HepG2 (cell line): ENCODE data around the gene NDUFC1. TPM values are rescaled to one million over a fixed set of nuclear protein-coding genes. Genes with fewer than 3 reads are reported as not detected.

ENCODE experiments used
- CEBPB ChIP-seq: IDR thresholded peaks from 2 replicates; pipeline ENCODE4 v1.6.1; 2011; ENCODE audit warnings: low read depth, low read length, improper control_type of control experiment, borderline replicate concordance
- EED ChIP-seq: sonication (generic); formaldehyde crosslinking; IDR thresholded peaks from 2 replicates; pipeline ENCODE4 v1.5.0; 2020; ENCODE audit warnings: mild to moderate bottlenecking, missing genetic modification reagents
- ELF1 ChIP-seq: sonication (generic); formaldehyde crosslinking; IDR thresholded peaks from 2 replicates; pipeline ENCODE4 v1.4.0; 2020; ENCODE audit warnings: missing genetic modification reagents
- FLYWCH1 ChIP-seq: sonication (generic); formaldehyde crosslinking; IDR thresholded peaks from 2 replicates; pipeline ENCODE4 v1.8.1; 2023; ENCODE audit warnings: mild to moderate bottlenecking, missing genetic modification reagents
- FOXO1 ChIP-seq: sonication (generic); formaldehyde crosslinking; IDR thresholded peaks from 2 replicates; pipeline ENCODE4 v1.4.0; 2020; ENCODE audit warnings: missing genetic modification reagents
- GTF2F1 ChIP-seq: fragments of 150-350 bp; IDR thresholded peaks from 2 replicates; pipeline ENCODE4 v1.6.1; 2014; ENCODE audit warnings: low read length
- KDM1A ChIP-seq: IDR thresholded peaks from 2 replicates; pipeline ENCODE4 v1.6.1; 2016; ENCODE audit warnings: missing compliant biosample characterization
- MBD4 ChIP-seq: IDR thresholded peaks from 2 replicates; pipeline ENCODE4 v1.6.1; 2012; ENCODE audit warnings: low read length, inconsistent platforms, borderline replicate concordance
- NCOR1 ChIP-seq: fragments of 200-600 bp; sonication (generic); IDR thresholded peaks from 2 replicates; pipeline ENCODE4 v1.7.0; 2017; ENCODE audit warnings: antibody characterized with exemption, low read length, borderline replicate concordance
- NONO ChIP-seq, 2 experiments: fragments of 450-650 bp in 1 of 2; sonication (generic) in 1 of 2; formaldehyde crosslinking in 1 of 2; IDR thresholded peaks in 1 of 2; conservative IDR thresholded peaks in 1 of 2; 2 replicates each; pipeline versions ENCODE4 v1.6.1 to v1.8.0; 2017 to 2022; ENCODE audit warnings: mild to moderate bottlenecking in 1 of 2, missing genetic modification reagents in 1 of 2, moderate library complexity in 1 of 2
- SETDB1 ChIP-seq: sonication (generic); formaldehyde crosslinking; IDR thresholded peaks from 2 replicates; pipeline ENCODE4 v1.5.1; 2020; ENCODE audit warnings: missing genetic modification reagents, mild to moderate bottlenecking, borderline replicate concordance
- STAT5B ChIP-seq: sonication (generic); formaldehyde crosslinking; IDR thresholded peaks from 2 replicates; pipeline ENCODE4 v1.4.0; 2020; ENCODE audit warnings: missing genetic modification reagents
- TBX2 ChIP-seq: sonication (generic); formaldehyde crosslinking; IDR thresholded peaks from 2 replicates; pipeline ENCODE4 v1.5.0; 2020; ENCODE audit warnings: missing genetic modification reagents, mild to moderate bottlenecking, borderline replicate concordance
- TBX3 ChIP-seq: fragments of 450-650 bp; IDR thresholded peaks from 2 replicates; pipeline ENCODE4 v1.6.1; 2017; ENCODE audit warnings: antibody characterized with exemption, mild to moderate bottlenecking, inconsistent platforms, borderline replicate concordance
- ZKSCAN8 ChIP-seq: IDR thresholded peaks from 2 replicates; pipeline ENCODE4 v1.6.1; 2016; ENCODE audit warnings: borderline replicate concordance, missing genetic modification reagents, missing compliant biosample characterization
- ZNF207 ChIP-seq: fragments of 450-650 bp; IDR thresholded peaks from 2 replicates; pipeline ENCODE4 v1.6.1; 2016; ENCODE audit warnings: antibody characterized with exemption, borderline replicate concordance
- ZNF879 ChIP-seq: sonication (generic); formaldehyde crosslinking; IDR thresholded peaks from 2 replicates; pipeline ENCODE4 v1.8.1; 2023; ENCODE audit warnings: missing genetic modification reagents
- polyA plus RNA-seq, 8 experiments: library from polyadenylated mRNA; depleted of rRNA in 3 of 8; stranded (reverse) in 7 of 8; unstranded in 1 of 8; fragments of >200 nt; fragmentation: Illumina TruSeq in 4 of 8; extraction: Trizol in 4 of 8; gene quantifications; 2 replicates each; pipeline versions ENCODE4 v1.2.1 to v1.2.3, GENCODE V29; 2011 to 2016; ENCODE audit warnings: low read depth in 4 of 8, missing spikeins in 1 of 8, mixed read lengths in 1 of 8; ENCODE audit not compliant: insufficient read depth in 1 of 8
- total RNA-seq, 5 experiments: library from RNA; depleted of rRNA; stranded (reverse); fragments of >200 nt; fragmentation: Illumina TruSeq; extraction: Trizol; gene quantifications; 2 replicates each; pipeline ENCODE4 v1.2.3, GENCODE V29; 2016; ENCODE audit warnings: low read depth in 1 of 5
- TF ChIP-seq, protein P1 (sequence below): sonication (generic); formaldehyde crosslinking; IDR thresholded peaks from 2 replicates; pipeline ENCODE4 v1.4.0; 2020; ENCODE audit warnings: missing genetic modification reagents
- TF ChIP-seq, protein P2 (sequence below): sonication (generic); formaldehyde crosslinking; IDR thresholded peaks from 2 replicates; pipeline ENCODE4 v1.4.0; 2020; ENCODE audit warnings: missing genetic modification reagents, mild to moderate bottlenecking, borderline replicate concordance
- TF ChIP-seq, protein P3 (sequence below): IDR thresholded peaks from 2 replicates; pipeline ENCODE4 v1.6.1; 2018; ENCODE audit warnings: missing genetic modification reagents, mild to moderate bottlenecking, missing compliant biosample characterization
- TF ChIP-seq, protein P4 (sequence below): sonication (generic); formaldehyde crosslinking; IDR thresholded peaks from 2 replicates; pipeline ENCODE4 v1.5.1; 2020; ENCODE audit warnings: missing genetic modification reagents, mild to moderate bottlenecking, borderline replicate concordance
- TF ChIP-seq, protein P5 (sequence below): IDR thresholded peaks from 2 replicates; pipeline ENCODE4 v1.6.1; 2016

The NDUFC1 gene
- total and polyA plus RNA-seq, 2 of the 13 experiments (the other 11 are each of a cell fraction or from before 2014, with no cell fraction given), result 43.4 to 96.4 TPM

DNA sequence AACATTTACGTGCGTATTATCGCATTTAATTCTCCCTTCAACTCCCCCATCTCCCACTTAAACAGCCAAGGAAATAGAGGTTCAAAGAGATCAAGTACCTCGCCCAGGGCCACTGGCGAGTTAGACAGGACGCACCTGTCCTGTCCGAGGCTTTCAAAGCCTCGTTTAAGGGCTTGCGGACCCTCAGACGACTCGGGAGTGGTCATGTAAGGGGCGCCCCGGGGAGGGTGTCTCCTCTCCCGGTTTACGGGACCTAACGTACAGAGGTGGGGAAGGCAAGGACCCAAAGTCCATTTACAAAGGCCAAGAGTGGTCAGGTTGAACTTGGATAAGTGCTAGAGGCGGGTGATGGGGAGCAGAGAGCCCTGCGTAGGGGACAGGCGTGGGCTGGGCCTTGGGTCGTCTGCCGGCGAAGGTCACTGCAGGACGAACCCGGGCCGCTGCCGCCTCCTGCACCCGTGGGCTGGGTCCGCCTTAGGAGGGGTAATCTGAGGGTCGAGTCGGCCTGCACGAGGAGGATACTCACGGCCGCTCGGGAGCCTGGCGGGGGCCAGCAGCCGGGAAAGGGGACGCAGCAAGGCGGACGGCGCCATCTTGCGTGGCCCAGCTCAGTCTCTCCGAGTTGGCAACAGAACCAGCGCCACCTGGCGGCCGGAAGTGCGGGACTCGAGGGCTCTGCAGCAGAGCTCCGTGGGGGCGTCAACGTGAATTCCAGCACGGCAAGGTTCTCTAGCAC lies 6.9 kb downstream of the NDUFC1 start (continued):
- TF ChIP-seq, protein P1, sequence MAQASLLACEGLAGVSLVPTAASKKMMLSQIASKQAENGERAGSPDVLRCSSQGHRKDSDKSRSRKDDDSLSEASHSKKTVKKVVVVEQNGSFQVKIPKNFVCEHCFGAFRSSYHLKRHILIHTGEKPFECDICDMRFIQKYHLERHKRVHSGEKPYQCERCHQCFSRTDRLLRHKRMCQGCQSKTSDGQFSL, result no peak
- TF ChIP-seq ZNF207 (no peak), TBX3 (no peak), NCOR1 (no peak), SETDB1 (CRISPR knock-in tag) (no peak), KDM1A (0 out of 2 replicates have a peak, but pooled peaks have one; percentile 29), CEBPB (no peak), GTF2F1 (no peak), ZNF879 (CRISPR knock-in tag) (peak; percentile 58; the same call in 1 of the 2 replicates), FOXO1 (CRISPR knock-in tag) (peak; percentile 74), MBD4 (no peak), ELF1 (CRISPR knock-in tag) (peak; percentile 71), ZKSCAN8 (CRISPR knock-in tag) (peak; percentile 81), TBX2 (CRISPR knock-in tag) (peak; percentile 63; the same call in 1 of the 2 replicates), FLYWCH1 (no peak), EED (CRISPR knock-in tag) (no peak), STAT5B (CRISPR knock-in tag) (no peak), NONO (IDR thresholded peaks at IDR 0.05) (no peak), NONO (CRISPR knock-in tag; conservative IDR thresholded peaks at IDR 0.05) (peak; percentile 81; the same call in 1 of the 2 replicates)
- TF ChIP-seq, protein P2, sequence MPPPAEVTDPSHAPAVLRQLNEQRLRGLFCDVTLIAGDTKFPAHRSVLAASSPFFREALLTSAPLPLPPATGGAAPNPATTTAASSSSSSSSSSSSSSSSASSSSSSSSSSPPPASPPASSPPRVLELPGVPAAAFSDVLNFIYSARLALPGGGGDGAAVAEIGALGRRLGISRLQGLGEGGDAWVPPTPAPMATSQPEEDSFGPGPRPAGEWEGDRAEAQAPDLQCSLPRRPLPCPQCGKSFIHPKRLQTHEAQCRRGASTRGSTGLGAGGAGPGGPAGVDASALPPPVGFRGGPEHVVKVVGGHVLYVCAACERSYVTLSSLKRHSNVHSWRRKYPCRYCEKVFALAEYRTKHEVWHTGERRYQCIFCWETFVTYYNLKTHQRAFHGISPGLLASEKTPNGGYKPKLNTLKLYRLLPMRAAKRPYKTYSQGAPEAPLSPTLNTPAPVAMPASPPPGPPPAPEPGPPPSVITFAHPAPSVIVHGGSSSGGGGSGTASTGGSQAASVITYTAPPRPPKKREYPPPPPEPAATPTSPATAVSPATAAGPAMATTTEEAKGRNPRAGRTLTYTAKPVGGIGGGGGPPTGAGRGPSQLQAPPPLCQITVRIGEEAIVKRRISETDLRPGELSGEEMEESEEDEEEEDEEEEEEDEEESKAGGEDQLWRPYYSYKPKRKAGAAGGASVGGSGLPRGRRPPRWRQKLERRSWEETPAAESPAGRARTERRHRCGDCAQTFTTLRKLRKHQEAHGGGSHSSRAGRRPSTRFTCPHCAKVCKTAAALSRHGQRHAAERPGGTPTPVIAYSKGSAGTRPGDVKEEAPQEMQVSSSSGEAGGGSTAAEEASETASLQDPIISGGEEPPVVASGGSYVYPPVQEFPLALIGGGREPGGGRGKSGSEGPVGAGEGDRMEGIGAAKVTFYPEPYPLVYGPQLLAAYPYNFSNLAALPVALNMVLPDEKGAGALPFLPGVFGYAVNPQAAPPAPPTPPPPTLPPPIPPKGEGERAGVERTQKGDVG (CRISPR knock-in tag), result peak; percentile 64; the same call in 1 of the 2 replicates
- TF ChIP-seq, protein P3, sequence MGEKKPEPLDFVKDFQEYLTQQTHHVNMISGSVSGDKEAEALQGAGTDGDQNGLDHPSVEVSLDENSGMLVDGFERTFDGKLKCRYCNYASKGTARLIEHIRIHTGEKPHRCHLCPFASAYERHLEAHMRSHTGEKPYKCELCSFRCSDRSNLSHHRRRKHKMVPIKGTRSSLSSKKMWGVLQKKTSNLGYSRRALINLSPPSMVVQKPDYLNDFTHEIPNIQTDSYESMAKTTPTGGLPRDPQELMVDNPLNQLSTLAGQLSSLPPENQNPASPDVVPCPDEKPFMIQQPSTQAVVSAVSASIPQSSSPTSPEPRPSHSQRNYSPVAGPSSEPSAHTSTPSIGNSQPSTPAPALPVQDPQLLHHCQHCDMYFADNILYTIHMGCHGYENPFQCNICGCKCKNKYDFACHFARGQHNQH (CRISPR knock-in tag), result peak; percentile 66
- TF ChIP-seq, protein P4, sequence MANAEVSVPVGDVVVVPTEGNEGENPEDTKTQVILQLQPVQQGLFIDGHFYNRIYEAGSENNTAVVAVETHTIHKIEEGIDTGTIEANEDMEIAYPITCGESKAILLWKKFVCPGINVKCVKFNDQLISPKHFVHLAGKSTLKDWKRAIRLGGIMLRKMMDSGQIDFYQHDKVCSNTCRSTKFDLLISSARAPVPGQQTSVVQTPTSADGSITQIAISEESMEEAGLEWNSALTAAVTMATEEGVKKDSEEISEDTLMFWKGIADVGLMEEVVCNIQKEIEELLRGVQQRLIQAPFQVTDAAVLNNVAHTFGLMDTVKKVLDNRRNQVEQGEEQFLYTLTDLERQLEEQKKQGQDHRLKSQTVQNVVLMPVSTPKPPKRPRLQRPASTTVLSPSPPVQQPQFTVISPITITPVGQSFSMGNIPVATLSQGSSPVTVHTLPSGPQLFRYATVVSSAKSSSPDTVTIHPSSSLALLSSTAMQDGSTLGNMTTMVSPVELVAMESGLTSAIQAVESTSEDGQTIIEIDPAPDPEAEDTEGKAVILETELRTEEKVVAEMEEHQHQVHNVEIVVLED, result peak; percentile 45; the same call in 1 of the 2 replicates
- TF ChIP-seq, protein P5, sequence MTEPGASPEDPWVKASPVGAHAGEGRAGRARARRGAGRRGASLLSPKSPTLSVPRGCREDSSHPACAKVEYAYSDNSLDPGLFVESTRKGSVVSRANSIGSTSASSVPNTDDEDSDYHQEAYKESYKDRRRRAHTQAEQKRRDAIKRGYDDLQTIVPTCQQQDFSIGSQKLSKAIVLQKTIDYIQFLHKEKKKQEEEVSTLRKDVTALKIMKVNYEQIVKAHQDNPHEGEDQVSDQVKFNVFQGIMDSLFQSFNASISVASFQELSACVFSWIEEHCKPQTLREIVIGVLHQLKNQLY (CRISPR knock-in tag), result no peak; the same call in 1 of the 2 replicates
- TF ChIP-seq, all 625 proteins: peak for 334
